Mesothelial cell of epicardium (in vitro differentiated cells): ENCODE measurements around the gene TMEM208. TPM values are rescaled to one million over a fixed set of nuclear protein-coding genes. Genes with fewer than 3 reads are reported as not detected.

Source experiments
- DNase-seq, 2 experiments: peaks; one replicate each; pipeline ENCODE4 v3.0.0; 2021; ENCODE audit warnings: low spot score in 2 of 2; ENCODE audit not compliant: unreplicated experiment in 2 of 2
- H3K27ac Mint-ChIP-seq: 2 replicates; pipeline ENCODE4 v1.8.0; 2021; ENCODE audit warnings: mixed read lengths
- H3K27me3 Mint-ChIP-seq: 2 replicates; pipeline ENCODE4 v1.8.0; 2021; ENCODE audit warnings: low read depth, mixed read lengths
- H3K36me3 Mint-ChIP-seq: 2 replicates; pipeline ENCODE4 v1.8.0; 2021; ENCODE audit warnings: mixed read lengths
- H3K4me1 Mint-ChIP-seq: 2 replicates; pipeline ENCODE4 v1.8.0; 2021; ENCODE audit warnings: mixed read lengths
- H3K4me3 Mint-ChIP-seq: 2 replicates; pipeline ENCODE4 v1.8.0; 2021; ENCODE audit warnings: mild to moderate bottlenecking, moderate library complexity, mixed read lengths
- H3K9me3 Mint-ChIP-seq: 2 replicates; pipeline ENCODE4 v1.8.0; 2021; ENCODE audit warnings: mixed read lengths
- total RNA-seq: library from RNA; stranded (reverse); gene quantifications from 3 replicates; pipeline ENCODE4 v1.2.1, GENCODE V29; 2021
- TF ChIP-seq, protein P1 (sequence below): fragments of 200-600 bp; sonication (generic); IDR thresholded peaks from one replicate; pipeline ENCODE4 v1.5.0; 2021; ENCODE audit warnings: antibody characterized with exemption; ENCODE audit not compliant: unreplicated experiment

TMEM208 gene
- total RNA-seq, 1 donor from 2014 or later: 36.3 TPM

- no peak for DNase-seq
- Mint-ChIP-seq H3K4me3 (no peak within 1 kb of the TSS), H3K4me1 (peaks cover 29% of the 10 kb centered on the region), H3K9me3 (no peaks in the 10 kb centered on the region), H3K27ac (no peak within 1 kb of the TSS), H3K36me3 (peaks cover 2% of the 10 kb centered on the region), H3K27me3 (peaks cover 9% of the 10 kb centered on the region)
- TF ChIP-seq, protein P1, sequence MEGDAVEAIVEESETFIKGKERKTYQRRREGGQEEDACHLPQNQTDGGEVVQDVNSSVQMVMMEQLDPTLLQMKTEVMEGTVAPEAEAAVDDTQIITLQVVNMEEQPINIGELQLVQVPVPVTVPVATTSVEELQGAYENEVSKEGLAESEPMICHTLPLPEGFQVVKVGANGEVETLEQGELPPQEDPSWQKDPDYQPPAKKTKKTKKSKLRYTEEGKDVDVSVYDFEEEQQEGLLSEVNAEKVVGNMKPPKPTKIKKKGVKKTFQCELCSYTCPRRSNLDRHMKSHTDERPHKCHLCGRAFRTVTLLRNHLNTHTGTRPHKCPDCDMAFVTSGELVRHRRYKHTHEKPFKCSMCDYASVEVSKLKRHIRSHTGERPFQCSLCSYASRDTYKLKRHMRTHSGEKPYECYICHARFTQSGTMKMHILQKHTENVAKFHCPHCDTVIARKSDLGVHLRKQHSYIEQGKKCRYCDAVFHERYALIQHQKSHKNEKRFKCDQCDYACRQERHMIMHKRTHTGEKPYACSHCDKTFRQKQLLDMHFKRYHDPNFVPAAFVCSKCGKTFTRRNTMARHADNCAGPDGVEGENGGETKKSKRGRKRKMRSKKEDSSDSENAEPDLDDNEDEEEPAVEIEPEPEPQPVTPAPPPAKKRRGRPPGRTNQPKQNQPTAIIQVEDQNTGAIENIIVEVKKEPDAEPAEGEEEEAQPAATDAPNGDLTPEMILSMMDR: no peak
Measured at GRCh38 chr16:67190041-67190440, 36.9 kb upstream of the TMEM208 start, which contains the start of gene EXOC3L1. EXOC3L1 (minus strand) TSS chr16:67190136; CDS start chr16:67189676, 460 bp downstream.

DNA sequence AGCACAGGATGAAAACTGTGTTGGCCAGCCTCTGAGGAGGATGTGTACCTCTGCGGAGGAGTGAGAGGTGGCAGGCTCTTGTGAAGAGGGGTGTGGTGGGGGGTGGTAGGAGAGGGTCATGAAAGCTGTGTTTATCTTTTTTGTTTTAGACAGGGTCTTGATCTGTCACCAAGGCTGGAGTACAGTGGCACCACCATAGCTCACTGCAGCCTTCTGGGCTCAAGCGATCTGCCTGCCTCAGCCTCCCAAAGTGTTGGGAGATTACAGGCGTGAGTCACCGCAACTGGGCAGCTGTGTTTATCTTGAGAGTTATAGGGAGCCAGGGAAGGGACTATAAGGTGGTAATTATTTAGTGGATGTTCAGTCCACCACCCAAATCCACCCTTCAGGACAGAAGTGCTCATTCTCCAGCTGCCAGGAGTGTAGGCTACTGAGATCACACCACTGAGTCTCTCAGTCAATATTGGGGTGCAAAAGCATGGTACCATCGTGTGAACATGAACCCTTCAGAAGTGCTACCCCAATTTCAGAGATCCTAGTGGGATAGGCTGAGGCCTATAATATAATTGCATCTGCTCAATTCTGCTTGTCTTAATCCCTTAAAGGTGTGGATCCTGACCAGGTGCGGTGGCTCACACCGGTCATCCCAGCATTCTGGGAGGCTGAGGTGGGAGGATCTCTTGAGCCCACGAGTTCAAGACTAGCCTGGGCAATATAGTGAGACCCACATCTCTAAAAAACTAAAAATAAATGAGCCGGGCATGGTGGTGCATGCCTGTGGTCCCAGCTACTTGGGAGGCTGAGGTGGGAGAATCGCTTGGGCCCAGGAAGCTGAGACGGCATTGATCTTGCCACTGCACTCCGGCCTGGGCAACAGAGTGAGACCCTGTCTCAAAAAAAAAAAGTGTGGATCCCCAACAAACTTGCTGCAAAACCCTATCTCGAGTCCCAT lies 36.2 kb upstream of the TMEM208 start:
- Mint-ChIP-seq H3K4me3 (no peak overlapping the region), H3K9me3 (no peaks in the 10 kb centered on the region), H3K27me3 (peaks cover 3% of the 10 kb centered on the region), H3K36me3 (peaks cover 5% of the 10 kb centered on the region), H3K27ac (no peak overlapping the region), H3K4me1 (peaks cover 23% of the 10 kb centered on the region)
- no peak for DNase-seq
- TF ChIP-seq, protein P1: no peak

GRCh38 chr16:67191411-67191994 lies 35.4 kb upstream of the TMEM208 start:
- H3K27me3 Mint-ChIP-seq: peaks cover 2% of the 10 kb centered on the region
- no peaks in the 10 kb centered on the region for H3K9me3 Mint-ChIP-seq
- DNase-seq: no peak
- H3K4me3 Mint-ChIP-seq: peak overlapping the region; percentile 84
- peak overlapping the region; percentile 60 for H3K27ac Mint-ChIP-seq
- H3K4me1 Mint-ChIP-seq: peaks cover 21% of the 10 kb centered on the region
- TF ChIP-seq, protein P1: no peak
- H3K36me3 Mint-ChIP-seq: peaks cover 11% of the 10 kb centered on the region

DNA sequence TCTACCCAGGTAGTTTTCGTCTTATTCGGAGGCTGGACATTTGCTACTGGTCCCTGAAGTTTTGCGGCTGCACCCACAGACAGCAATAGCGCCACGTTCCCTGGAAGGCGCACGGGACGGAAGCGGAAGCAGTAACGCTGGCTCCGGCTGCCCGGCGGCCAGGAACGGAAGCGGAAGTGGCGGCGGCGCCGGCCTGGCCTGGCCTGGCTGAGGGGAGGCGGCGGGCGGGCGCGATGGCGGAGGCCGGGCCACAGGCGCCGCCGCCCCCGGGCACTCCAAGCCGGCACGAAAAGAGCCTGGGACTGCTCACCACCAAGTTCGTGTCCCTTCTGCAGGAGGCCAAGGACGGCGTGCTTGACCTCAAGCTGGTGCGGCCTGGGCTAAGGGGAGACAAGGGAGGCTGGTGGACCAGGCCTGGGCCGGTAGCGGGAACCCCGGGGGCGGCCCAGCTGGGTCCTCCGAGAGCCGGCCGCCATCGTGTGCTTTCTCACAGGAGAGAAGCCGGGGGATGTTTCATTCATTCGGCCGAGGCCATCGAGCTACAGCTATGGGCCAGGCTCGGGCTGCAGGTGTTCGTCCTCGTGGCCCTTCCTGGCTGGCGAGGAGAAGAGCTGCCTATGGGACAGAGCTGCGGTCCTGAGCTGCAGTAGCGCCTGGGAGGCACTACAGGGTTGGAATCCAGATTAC lies 34.8 kb upstream of the TMEM208 start, which contains the start of gene E2F4:
Gene E2F4 (plus strand): TSS at position 161 of the 687 bp plus-strand sequence. CDS start 73 bp downstream, at position 234.
- TF ChIP-seq, protein P1: no peak
- Mint-ChIP-seq H3K4me3 (peak within 1 kb of the TSS; percentile 84), H3K27me3 (no peaks in the 10 kb centered on the region), H3K27ac (peak within 1 kb of the TSS; percentile 86), H3K9me3 (no peaks in the 10 kb centered on the region), H3K36me3 (peaks cover 16% of the 10 kb centered on the region), H3K4me1 (peaks cover 19% of the 10 kb centered on the region)
- peak; percentile 71 to 86 for DNase-seq

- TF ChIP-seq, protein P1: no peak
- Mint-ChIP-seq H3K4me1 (peaks cover 19% of the 10 kb centered on the region), H3K27ac (peak overlapping the region; percentile 86), H3K36me3 (peaks cover 16% of the 10 kb centered on the region), H3K4me3 (peak overlapping the region; percentile 84), H3K27me3 (no peaks in the 10 kb centered on the region), H3K9me3 (no peaks in the 10 kb centered on the region)
- DNase-seq: no peak
Measured at GRCh38 chr16:67192781-67193361, 34.1 kb upstream of the TMEM208 start.
